Subcutaneous abdominal adipose tissue (tissue), 5 donors: ENCODE data around the gene RALGPS1.

ENCODE experiments used
- H3K27ac ChIP-seq: one replicate; pipeline ENCODE4 v1.7.0; 2013; ENCODE audit warnings: low read depth, mild to moderate bottlenecking, inconsistent platforms, low read length, moderate library complexity
- H3K27me3 ChIP-seq, 5 donors: one replicate each; pipeline ENCODE4 v1.7.0; 2013; ENCODE audit warnings: low read length in 5 of 5, inconsistent platforms in 1 of 5; ENCODE audit not compliant: control insufficient read depth in 5 of 5, insufficient read depth in 4 of 5
- H3K36me3 ChIP-seq, 5 donors: one replicate each; pipeline ENCODE4 v1.7.0; 2013; ENCODE audit warnings: low read length in 5 of 5; ENCODE audit not compliant: control insufficient read depth in 5 of 5, insufficient read depth in 5 of 5
- H3K4me1 ChIP-seq, 5 donors: one replicate each; pipeline ENCODE4 v1.7.0; 2013; ENCODE audit warnings: low read length in 5 of 5, mild to moderate bottlenecking in 3 of 5, moderate library complexity in 1 of 5; ENCODE audit not compliant: control insufficient read depth in 5 of 5, insufficient read depth in 5 of 5
- H3K4me3 ChIP-seq, 5 donors: one replicate each; pipeline ENCODE4 v1.7.0; 2013; ENCODE audit warnings: low read length in 5 of 5, low read depth in 1 of 5
- H3K9ac ChIP-seq, 5 donors: one replicate each; pipeline ENCODE4 v1.7.0; 2013; ENCODE audit warnings: low read length in 5 of 5, mild to moderate bottlenecking in 4 of 5, moderate library complexity in 3 of 5
- H3K9me3 ChIP-seq, 5 donors: one replicate each; pipeline ENCODE4 v1.7.0; 2013; ENCODE audit warnings: low read length in 5 of 5; ENCODE audit not compliant: control insufficient read depth in 5 of 5
- donor health status: healthy.
- donor health status: healthy.
- donor health status: healthy.
- donor health status: healthy.
- donor health status: healthy.

Gene RALGPS1

GRCh38 chr9:127135056-127135745, 220.6 kb downstream of the RALGPS1 start:
- no peak overlapping the region for H3K4me3 ChIP-seq
- peaks cover 15 to 57% (median 48%) of the 10 kb centered on the region in 5 donors for H3K4me1 ChIP-seq
- H3K27me3 ChIP-seq, result no peaks in the 10 kb centered on the region
- no peak overlapping the region for H3K9ac ChIP-seq
- no peaks in the 10 kb centered on the region for H3K9me3 ChIP-seq
- H3K36me3 ChIP-seq, result no peaks in the 10 kb centered on the region
- no peak overlapping the region for H3K27ac ChIP-seq

DNA sequence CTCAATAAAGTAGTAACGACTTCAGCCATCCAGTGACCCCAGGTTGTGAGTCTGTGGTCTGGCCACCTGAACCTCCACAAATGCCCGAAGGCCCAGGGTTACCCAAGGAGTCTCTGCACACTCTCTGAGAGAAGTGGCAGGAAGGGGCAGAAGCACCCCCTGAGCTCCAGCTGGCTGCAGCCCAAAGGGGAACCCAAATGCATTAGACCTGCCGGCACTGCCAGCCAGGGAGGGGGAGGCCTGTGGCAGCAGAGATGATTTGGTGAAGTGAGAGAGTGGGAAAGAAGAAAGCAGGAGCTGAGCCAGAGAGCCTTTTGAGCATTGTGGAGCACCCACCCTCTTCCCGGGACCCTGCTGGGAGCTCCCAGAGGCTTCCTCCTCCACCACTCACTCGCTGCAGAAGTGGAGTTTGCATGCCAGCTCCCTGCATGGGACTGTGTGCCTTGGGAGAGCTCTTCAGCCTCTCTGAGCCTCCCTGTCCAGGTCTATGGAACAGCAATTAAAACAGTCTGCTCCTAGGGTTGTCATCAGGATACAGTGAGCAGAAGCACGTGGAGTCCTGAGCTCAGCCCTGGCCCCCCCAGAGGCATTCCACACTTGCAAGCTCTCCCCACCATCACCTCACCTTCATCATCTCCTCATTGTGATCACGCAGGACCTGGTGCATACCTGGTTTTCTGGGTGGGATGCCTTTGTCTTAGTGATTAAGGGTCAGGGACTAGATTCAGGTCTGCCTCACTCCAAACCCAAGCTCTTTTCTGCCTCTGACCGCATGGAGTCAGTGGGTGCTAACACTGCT, 221.7 kb downstream of the RALGPS1 start:
- H3K27me3 ChIP-seq, result no peaks in the 10 kb centered on the region
- H3K36me3 ChIP-seq, result no peaks in the 10 kb centered on the region
- no peak overlapping the region for H3K9ac ChIP-seq
- no peak overlapping the region for H3K27ac ChIP-seq
- H3K4me1 ChIP-seq, result peaks cover 13 to 52% (median 45%) of the 10 kb centered on the region in 5 donors
- H3K9me3 ChIP-seq, result no peaks in the 10 kb centered on the region
- no peak overlapping the region for H3K4me3 ChIP-seq

GRCh38 chr9:127136880-127137639, 222.5 kb downstream of the RALGPS1 start:
- Histone ChIP-seq H3K27ac (no peak overlapping the region), H3K4me3 (no peak overlapping the region), H3K9ac (no peak overlapping the region), H3K9me3 (no peaks in the 10 kb centered on the region), H3K4me1 (peaks cover 5 to 44% (median 38%) of the 10 kb centered on the region in 5 donors), H3K27me3 (no peaks in the 10 kb centered on the region), H3K36me3 (no peaks in the 10 kb centered on the region)

DNA sequence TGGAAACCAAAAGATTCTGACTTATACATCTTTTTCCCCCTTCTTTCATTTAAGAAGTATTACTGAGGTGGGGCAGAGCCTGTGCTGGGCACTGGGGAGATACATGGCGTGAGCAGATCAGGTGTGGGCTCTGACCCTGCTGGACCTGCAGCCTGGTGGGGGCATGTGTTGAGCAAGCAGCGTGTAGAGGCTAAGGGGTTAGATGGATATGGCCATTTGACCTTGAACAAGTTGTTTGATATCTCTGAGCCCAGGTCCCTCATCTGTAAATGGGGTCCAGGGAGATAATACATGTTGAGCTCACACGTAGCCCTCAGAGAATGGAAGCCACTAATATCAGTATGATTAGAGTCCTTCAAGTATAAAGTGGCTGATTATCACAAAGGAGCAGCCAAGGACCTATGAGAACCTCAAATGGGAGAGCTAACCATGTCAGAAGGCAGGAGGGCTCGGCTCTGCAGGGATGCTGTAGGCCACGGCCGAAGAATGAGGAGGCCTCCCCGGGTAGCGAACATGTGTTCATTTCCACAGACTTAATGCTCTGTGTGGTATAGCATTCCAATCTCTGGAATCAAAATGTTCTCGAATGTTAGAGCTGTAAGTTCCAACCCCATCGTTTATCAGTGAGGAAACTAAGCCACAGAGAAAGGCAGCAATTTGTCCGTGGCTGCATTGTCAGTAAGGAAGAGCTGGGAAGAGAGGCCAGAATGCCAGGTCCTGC, 223.2 kb downstream of the RALGPS1 start:
- H3K27ac ChIP-seq, result no peak overlapping the region
- H3K4me3 ChIP-seq, result no peak overlapping the region
- H3K27me3 ChIP-seq, result no peaks in the 10 kb centered on the region
- H3K9ac ChIP-seq, result no peak overlapping the region
- H3K4me1 ChIP-seq, result peaks cover 4 to 38% (median 34%) of the 10 kb centered on the region in 5 donors
- H3K9me3 ChIP-seq, result no peaks in the 10 kb centered on the region
- H3K36me3 ChIP-seq, result no peaks in the 10 kb centered on the region

DNA sequence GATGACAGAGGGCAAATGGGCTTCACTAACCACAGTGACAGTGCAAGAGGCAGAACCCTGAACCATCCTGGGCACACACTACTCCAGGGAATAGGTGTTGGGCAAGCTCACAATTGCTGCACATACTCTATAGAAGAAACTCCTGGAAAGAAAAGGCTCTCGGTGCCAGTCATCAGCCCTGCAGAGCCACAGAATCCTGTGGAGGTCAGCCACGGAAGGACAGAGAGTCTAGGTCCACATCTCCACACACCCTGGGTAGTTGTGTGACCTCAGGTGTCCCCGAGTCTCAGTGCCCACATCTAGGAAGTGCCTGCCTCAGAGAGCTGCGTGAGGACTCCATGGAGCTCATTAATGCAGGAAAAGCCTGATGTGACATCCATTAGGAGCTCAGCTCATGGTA, 223.9 kb downstream of the RALGPS1 start:
- no peak overlapping the region for H3K4me3 ChIP-seq
- H3K27ac ChIP-seq, result no peak overlapping the region
- peaks cover 0 to 31% (median 28%) of the 10 kb centered on the region in 5 donors for H3K4me1 ChIP-seq
- H3K9me3 ChIP-seq, result no peaks in the 10 kb centered on the region
- no peaks in the 10 kb centered on the region for H3K36me3 ChIP-seq
- H3K27me3 ChIP-seq, result no peaks in the 10 kb centered on the region
- H3K9ac ChIP-seq, result no peak overlapping the region

DNA sequence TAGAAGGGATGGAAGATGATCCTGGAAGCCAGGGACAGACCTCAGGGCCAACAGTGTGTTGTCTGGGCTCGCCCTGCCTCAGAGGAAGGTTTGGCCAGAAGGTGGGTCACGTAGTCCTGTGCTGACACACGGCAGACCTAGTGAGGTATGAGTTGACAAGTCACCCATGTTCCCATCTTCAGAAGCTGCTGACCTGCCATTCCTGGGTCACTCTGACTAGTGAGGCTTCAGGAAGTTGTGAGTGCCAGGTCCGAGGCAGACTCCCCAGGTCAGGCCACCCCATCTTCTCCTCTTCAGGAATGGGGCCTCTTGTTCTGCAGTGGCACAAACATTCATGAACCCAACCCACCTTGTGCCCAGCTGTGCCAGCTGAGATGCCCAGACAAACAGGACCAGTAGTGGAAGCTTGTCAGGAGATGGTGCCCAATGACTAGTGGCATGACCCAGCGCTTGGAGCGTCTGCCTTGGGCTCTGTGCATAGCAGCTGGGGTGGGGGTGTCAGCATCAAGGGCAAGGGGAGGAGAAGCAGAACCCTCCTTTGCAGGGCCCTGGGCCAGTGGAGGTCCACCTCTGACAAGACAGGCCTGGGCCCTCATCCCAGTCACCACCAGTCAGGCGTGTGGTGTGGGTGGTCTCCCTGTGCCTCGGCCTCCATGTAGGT, 224.6 kb downstream of the RALGPS1 start:
- Histone ChIP-seq H3K27me3 (no peaks in the 10 kb centered on the region), H3K4me1 (peaks cover 0 to 24% (median 21%) of the 10 kb centered on the region in 5 donors), H3K27ac (no peak overlapping the region), H3K9me3 (no peaks in the 10 kb centered on the region), H3K4me3 (no peak overlapping the region), H3K36me3 (no peaks in the 10 kb centered on the region), H3K9ac (peak overlapping the region in 1 of 5 donors; percentile 5)

DNA sequence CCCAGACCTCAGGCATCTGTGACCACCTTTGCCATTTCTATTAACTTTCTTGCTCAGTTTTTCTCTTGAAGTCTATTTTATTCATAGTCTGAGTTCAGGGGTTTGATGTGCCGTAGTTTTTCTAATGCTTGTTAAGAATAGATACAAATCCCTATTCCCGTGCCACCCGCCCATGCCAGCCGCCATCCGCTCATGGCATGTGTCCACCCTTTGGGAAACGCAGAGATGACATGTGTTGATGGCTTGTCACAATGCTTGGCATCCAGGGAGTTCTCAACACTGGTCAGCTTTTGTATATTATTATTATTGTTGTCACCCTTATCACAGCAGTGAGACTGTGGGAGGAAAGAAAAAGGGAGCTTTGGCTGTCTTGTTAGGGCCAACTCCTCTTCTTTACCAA, 225.2 kb downstream of the RALGPS1 start:
- Histone ChIP-seq H3K27ac (no peak overlapping the region), H3K4me1 (peaks cover 0 to 24% (median 17%) of the 10 kb centered on the region in 5 donors), H3K4me3 (no peak overlapping the region), H3K9ac (no peak overlapping the region), H3K9me3 (no peaks in the 10 kb centered on the region), H3K27me3 (no peaks in the 10 kb centered on the region), H3K36me3 (no peaks in the 10 kb centered on the region)

DNA sequence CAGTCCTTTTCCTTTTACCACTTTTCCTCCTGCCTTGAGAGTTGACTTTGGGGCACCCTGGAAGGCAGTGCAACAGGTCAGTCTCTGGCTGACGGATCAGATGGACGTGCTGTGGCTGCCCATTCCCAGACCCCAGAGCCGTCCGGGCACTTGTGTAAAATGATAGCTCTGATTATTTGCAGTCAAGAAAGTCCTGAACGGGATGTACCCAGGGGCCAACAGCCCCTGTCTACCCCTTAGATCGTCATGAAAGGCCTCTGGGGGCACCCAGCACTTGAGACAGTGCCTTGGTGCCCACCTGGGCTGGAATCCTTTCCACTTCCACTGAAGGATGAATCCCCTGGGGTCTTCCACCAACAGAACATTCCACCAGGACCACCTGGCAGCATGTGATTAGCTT, 225.6 kb downstream of the RALGPS1 start:
- Histone ChIP-seq H3K27ac (no peak overlapping the region), H3K27me3 (no peaks in the 10 kb centered on the region), H3K9me3 (no peaks in the 10 kb centered on the region)

More for the DNA sequence above, 225.6 kb downstream of the RALGPS1 start:
- Histone ChIP-seq H3K4me1 (peaks cover 0 to 23% (median 19%) of the 10 kb centered on the region in 5 donors), H3K36me3 (no peaks in the 10 kb centered on the region), H3K4me3 (no peak overlapping the region), H3K9ac (no peak overlapping the region)
